ENCODE measurements around the gene FAM185A. TPM values are rescaled to one million over a fixed set of nuclear protein-coding genes. Genes with fewer than 3 reads are reported as not detected.

Gene FAM185A
- total and polyA plus RNA-seq, 2 of the 8 experiments (the other 6 are each of a cell fraction or from before 2014, with no cell fraction given) = 5.2 to 6.6 TPM

GRCh38 chr7:102813191-102814024 is 64.6 kb downstream of the FAM185A start:
- H3K23ac ChIP-seq (ENCODE audit: insufficient read length) = no peak overlapping the region
- H2AFZ ChIP-seq (ENCODE audit: low read length) = no peak overlapping the region
- H2BK20ac ChIP-seq (ENCODE audit: low read length) = no peak overlapping the region
- no peaks in the 10 kb centered on the region for H3K36me3 ChIP-seq (ENCODE audit: control insufficient read depth in 2 of 4, insufficient read depth in 4 of 4, low read length in 3 of 4)
- POLR2A ChIA-PET (ENCODE audit: partially characterized antibody) = interaction anchor here (1.0 kb wide), 1 partner anchor 8 kb away, joined by 3 read pairs; no protein-coding TSS in a partner anchor
- no peak overlapping the region for H3K14ac ChIP-seq (ENCODE audit: insufficient read length)
- no peak overlapping the region for H3K56ac ChIP-seq (replicated peaks; ENCODE audit: insufficient read length, low read depth, low read length)
- H4K20me1 ChIP-seq (replicated peaks in 1 of 2; ENCODE audit: control insufficient read depth in 1 of 2, insufficient read depth in 2 of 2, low read length in 2 of 2) = no peaks in the 10 kb centered on the region
- WGBS, 2 experiments (ENCODE audit: extremely low coverage in 1 of 2, insufficient coverage in 1 of 2, insufficient read length in 1 of 2, insufficient replicate concordance in 2 of 2, low coverage in 1 of 2, low lambda C conversion rate in 2 of 2, missing lambda C conversion rate in 1 of 2) = 74% methylated on average over 2 of the region's 2 CpGs; no CpG with 5 or more reads in 1 of the 2 experiments
- TF ChIP-seq USF2 (IDR thresholded peaks at IDR 0.05; ENCODE audit: low read length) = no peak
- TF ChIP-seq YY1 (IDR thresholded peaks at IDR 0.05; ENCODE audit: low read depth, low read length) = no peak
- TF ChIP-seq MAFK (IDR thresholded peaks at IDR 0.05; ENCODE audit: low read depth, low read length) = no peak
- no peak for TF ChIP-seq KDM1A (IDR thresholded peaks at IDR 0.05; ENCODE audit: borderline replicate concordance, low read length)
- TF ChIP-seq SP1 (IDR thresholded peaks at IDR 0.05; ENCODE audit: low read depth, low read length) = no peak
- no peak for TF ChIP-seq TAF7 (optimal IDR thresholded peaks at IDR 0.05; ENCODE audit: borderline replicate concordance, low read depth, low read length)
- TF ChIP-seq EP300 (IDR thresholded peaks at IDR 0.05; ENCODE audit: borderline replicate concordance in 1 of 2, low read depth in 2 of 2, low read length in 2 of 2) = no peak
- no peak for TF ChIP-seq TCF12 (IDR thresholded peaks at IDR 0.05; ENCODE audit: low read depth, low read length)
- no peak for TF ChIP-seq CHD1 (IDR thresholded peaks at IDR 0.05; ENCODE audit: low read depth, low read length)
- no peak for TF ChIP-seq SIN3A (conservative IDR thresholded peaks at IDR 0.05 in 1 of 2, IDR thresholded peaks at IDR 0.05 in 1 of 2; ENCODE audit: low read depth in 1 of 2, low read length in 2 of 2)
- no peak overlapping the region for H4K91ac ChIP-seq (replicated peaks; ENCODE audit: insufficient read length, low read length)
- no peaks in the 10 kb centered on the region for H3K4me1 ChIP-seq (replicated peaks in 1 of 4; ENCODE audit: control insufficient read depth in 3 of 4, insufficient read depth in 4 of 4, low read length in 3 of 4)
- no peaks in the 10 kb centered on the region for H3K27me3 ChIP-seq (replicated peaks in 1 of 4; ENCODE audit: control insufficient read depth in 3 of 4, extremely low read depth in 1 of 4, insufficient read depth in 3 of 4, low read length in 3 of 4)
- no peak overlapping the region for H2BK15ac ChIP-seq (ENCODE audit: low read length)
- FAIRE-seq (no peak), DNase-seq (ENCODE audit: low read depth in 1 of 2, low spot score in 2 of 2) (no peak)
- no peak overlapping the region for H3K4me2 ChIP-seq (ENCODE audit: insufficient read depth in 1 of 2, low read depth in 2 of 2, low read length in 2 of 2)
- CTCF ChIA-PET (ENCODE audit: partially characterized antibody) = interaction anchor here (1.3 kb wide), 1 partner anchor 249 kb away, joined by 3 read pairs; no protein-coding TSS in a partner anchor
- H3K18ac ChIP-seq (ENCODE audit: extremely low read depth, low read length) = no peak overlapping the region
- no peaks in the 10 kb centered on the region for H3K9me3 ChIP-seq (ENCODE audit: insufficient read depth in 2 of 2, low read depth in 1 of 2, low read length in 1 of 2)
- H2BK120ac ChIP-seq (replicated peaks; ENCODE audit: low read depth, low read length) = no peak overlapping the region
- no peak overlapping the region for H4K5ac ChIP-seq (ENCODE audit: insufficient read length, low read depth, low read length)
- no peaks in the 10 kb centered on the region for H3K23me2 ChIP-seq (ENCODE audit: low read depth, low read length)
- no peak overlapping the region for H2BK12ac ChIP-seq (ENCODE audit: low read depth, low read length)
- H3K79me2 ChIP-seq (ENCODE audit: control insufficient read depth in 1 of 2, insufficient read depth in 2 of 2, low read length in 2 of 2) = no peaks in the 10 kb centered on the region
- H4K8ac ChIP-seq (ENCODE audit: extremely low read depth, insufficient read depth, low read length) = no peak overlapping the region
- H3K9ac ChIP-seq (replicated peaks in 1 of 4; ENCODE audit: extremely low read depth in 1 of 4, low read depth in 3 of 4, low read length in 3 of 4) = no peak overlapping the region
- no peak overlapping the region for H3K4ac ChIP-seq (replicated peaks; ENCODE audit: insufficient read length, low read depth, low read length)
- H3K4me3 ChIP-seq (ENCODE audit: extremely low read depth in 1 of 4, insufficient read depth in 2 of 4, low read depth in 3 of 4, low read length in 4 of 4) = no peak overlapping the region
- H2AK5ac ChIP-seq (ENCODE audit: low read depth, low read length) = no peak overlapping the region
- no peak overlapping the region for H2BK5ac ChIP-seq (ENCODE audit: low read depth, low read length)
- no peaks in the 10 kb centered on the region for H3K79me1 ChIP-seq (ENCODE audit: low read depth, low read length)
- H3K27ac ChIP-seq (ENCODE audit: low read depth, low read length) = no peak overlapping the region

Data from H1 (cell line).